Measurements from ENCODE around the gene SHE. TPM values are rescaled to one million over a fixed set of nuclear protein-coding genes. Genes with fewer than 3 reads are reported as not detected.

The SHE gene
- total RNA-seq, 4 donors from 2014 or later, result 14.6 to 44.5 (median 27.2) TPM

DNA sequence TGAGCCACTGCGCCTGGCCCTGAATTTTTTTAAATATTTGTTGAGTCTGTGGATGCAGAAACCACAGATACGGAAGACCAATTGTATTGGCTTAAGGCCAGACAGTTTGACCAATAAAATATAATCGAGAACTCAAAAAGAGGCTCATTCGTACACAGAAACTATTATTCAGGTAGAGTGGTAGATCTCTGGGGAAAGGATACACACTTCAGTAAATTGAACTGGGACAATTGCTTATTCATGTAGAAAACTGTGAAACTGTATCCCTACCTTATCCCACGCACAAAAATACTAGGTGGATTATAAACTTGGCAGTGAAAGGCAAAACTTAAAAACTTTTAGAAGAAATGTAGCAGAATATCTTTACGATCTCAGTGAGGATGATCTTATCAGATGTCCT lies 25.0 kb upstream of the SHE start:
- intact Hi-C loops (cut with DNase I; ENCODE audit: low total_unique reads), result no loop called here
- no peak for DNase-seq
- Histone ChIP-seq H3K4me1 (no peaks in the 10 kb centered on the region), H3K27me3 (no peaks in the 10 kb centered on the region), H3K4me3 (no peak overlapping the region), H3K9me3 (no peaks in the 10 kb centered on the region), H3K27ac (no peak overlapping the region), H3K36me3 (no peaks in the 10 kb centered on the region)
- no peak for TF ChIP-seq POLR2A (IDR thresholded peaks at IDR 0.05)
- TF ChIP-seq, protein P1, sequence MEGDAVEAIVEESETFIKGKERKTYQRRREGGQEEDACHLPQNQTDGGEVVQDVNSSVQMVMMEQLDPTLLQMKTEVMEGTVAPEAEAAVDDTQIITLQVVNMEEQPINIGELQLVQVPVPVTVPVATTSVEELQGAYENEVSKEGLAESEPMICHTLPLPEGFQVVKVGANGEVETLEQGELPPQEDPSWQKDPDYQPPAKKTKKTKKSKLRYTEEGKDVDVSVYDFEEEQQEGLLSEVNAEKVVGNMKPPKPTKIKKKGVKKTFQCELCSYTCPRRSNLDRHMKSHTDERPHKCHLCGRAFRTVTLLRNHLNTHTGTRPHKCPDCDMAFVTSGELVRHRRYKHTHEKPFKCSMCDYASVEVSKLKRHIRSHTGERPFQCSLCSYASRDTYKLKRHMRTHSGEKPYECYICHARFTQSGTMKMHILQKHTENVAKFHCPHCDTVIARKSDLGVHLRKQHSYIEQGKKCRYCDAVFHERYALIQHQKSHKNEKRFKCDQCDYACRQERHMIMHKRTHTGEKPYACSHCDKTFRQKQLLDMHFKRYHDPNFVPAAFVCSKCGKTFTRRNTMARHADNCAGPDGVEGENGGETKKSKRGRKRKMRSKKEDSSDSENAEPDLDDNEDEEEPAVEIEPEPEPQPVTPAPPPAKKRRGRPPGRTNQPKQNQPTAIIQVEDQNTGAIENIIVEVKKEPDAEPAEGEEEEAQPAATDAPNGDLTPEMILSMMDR (IDR thresholded peaks at IDR 0.05), result no peak

DNA sequence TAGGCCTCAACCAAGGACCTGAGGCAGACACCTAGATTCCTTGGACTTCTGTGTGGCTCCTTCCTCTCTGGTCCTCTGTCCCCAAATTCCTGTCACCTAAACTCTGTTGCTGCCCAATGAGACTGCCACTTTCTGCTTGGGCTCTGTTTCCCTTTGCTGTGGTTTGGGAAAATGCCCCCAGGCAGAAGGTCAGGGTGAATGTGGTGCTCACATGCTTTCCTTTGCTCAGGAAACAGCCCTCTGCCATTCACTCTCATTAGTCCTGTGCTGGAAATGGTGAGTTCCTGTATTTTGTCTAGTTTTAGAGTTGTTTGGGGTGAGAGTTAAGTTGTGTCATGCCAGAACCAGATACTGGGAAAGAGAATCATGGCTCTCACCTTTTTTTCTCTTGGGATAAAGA lies 22.7 kb upstream of the SHE start:
- Histone ChIP-seq H3K36me3 (no peaks in the 10 kb centered on the region), H3K27ac (no peak overlapping the region), H3K27me3 (no peaks in the 10 kb centered on the region), H3K4me3 (no peak overlapping the region), H3K4me1 (no peaks in the 10 kb centered on the region), H3K9me3 (no peaks in the 10 kb centered on the region)
- intact Hi-C loops (cut with DNase I; ENCODE audit: low total_unique reads), result no loop called here
- DNase-seq, result no peak
- TF ChIP-seq, protein P1 (IDR thresholded peaks at IDR 0.05), result no peak
- TF ChIP-seq POLR2A (IDR thresholded peaks at IDR 0.05), result no peak

- TF ChIP-seq, protein P1 (IDR thresholded peaks at IDR 0.05), result no peak
- Histone ChIP-seq H3K4me1 (no peaks in the 10 kb centered on the region), H3K27ac (no peak overlapping the region), H3K36me3 (no peaks in the 10 kb centered on the region), H3K9me3 (no peaks in the 10 kb centered on the region), H3K27me3 (no peaks in the 10 kb centered on the region), H3K4me3 (no peak overlapping the region)
- DNase-seq, result no peak
- intact Hi-C loops (cut with DNase I; ENCODE audit: low total_unique reads), result no loop called here
These were observed 19.5 kb upstream of the SHE start for GRCh38 chr1:154521695-154522094.

GRCh38 chr1:154520333-154520732 lies 18.1 kb upstream of the SHE start:
- no peak overlapping the region for H3K4me3 ChIP-seq
- no peak overlapping the region for H3K27ac ChIP-seq
- no peaks in the 10 kb centered on the region for H3K27me3 ChIP-seq
- intact Hi-C loops (cut with DNase I; ENCODE audit: low total_unique reads), result no loop called here
- TF ChIP-seq, protein P1 (IDR thresholded peaks at IDR 0.05), result no peak
- H3K36me3 ChIP-seq, result no peaks in the 10 kb centered on the region
- DNase-seq, result no peak
- no peaks in the 10 kb centered on the region for H3K4me1 ChIP-seq
- no peaks in the 10 kb centered on the region for H3K9me3 ChIP-seq

DNA sequence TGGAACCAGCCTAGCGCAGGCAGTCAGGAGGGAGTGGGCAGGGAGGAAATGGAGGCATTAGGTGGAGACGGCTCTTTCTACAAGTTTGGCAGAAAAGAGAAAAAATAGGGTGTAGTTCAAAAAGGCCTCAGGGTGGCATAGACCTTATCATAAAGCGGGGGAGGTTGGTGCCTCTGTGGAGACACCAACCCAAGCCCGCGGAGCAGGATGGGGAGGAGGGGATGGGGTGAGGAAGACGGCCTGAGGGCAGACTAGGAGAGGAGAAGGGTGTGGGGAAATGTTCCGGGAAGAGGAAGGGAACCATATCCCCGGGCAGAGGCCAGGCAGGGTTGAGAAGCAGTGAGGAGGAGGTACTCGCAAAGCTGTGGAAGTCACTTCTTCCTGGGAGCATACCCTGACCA lies 17.4 kb upstream of the SHE start:
- no peak overlapping the region for H3K27ac ChIP-seq
- no peak for DNase-seq
- TF ChIP-seq, protein P1 (IDR thresholded peaks at IDR 0.05), result no peak
- TF ChIP-seq POLR2A (IDR thresholded peaks at IDR 0.05), result no peak
- intact Hi-C loops (cut with DNase I; ENCODE audit: low total_unique reads), result no loop called here
- H3K27me3 ChIP-seq, result no peaks in the 10 kb centered on the region
- no peaks in the 10 kb centered on the region for H3K4me1 ChIP-seq
- H3K4me3 ChIP-seq, result no peak overlapping the region
- no peaks in the 10 kb centered on the region for H3K36me3 ChIP-seq
- no peaks in the 10 kb centered on the region for H3K9me3 ChIP-seq
